Stimulated activated CD8-positive, alpha-beta memory T cell treated with anti-CD3 and anti-CD28 coated beads, Interleukin-7, amount 100 ng/mL, for 1 hour (primary cell): ENCODE results near the gene GSTM1.
"Not testable (repeated sequence)": the region's sequence is repeated elsewhere in the genome, so short reads cannot be mapped to it uniquely, and the experiment has no call there.

Source experiments
- DNase-seq, 2 donors: peaks; one replicate each; pipeline ENCODE4 v3.0.0-alpha.2; 2020; ENCODE audit warnings: low read depth in 2 of 2

The GSTM1 gene

GRCh38 chr1:109697066-109697465 lies 9.4 kb downstream of the GSTM1 start:
- no peak for DNase-seq

- not testable (repeated sequence) for DNase-seq
These were observed 10.2 kb downstream of the GSTM1 start for GRCh38 chr1:109697861-109698260.

- DNase-seq, result not testable (repeated sequence)
These were observed 15.3 kb downstream of the GSTM1 start for GRCh38 chr1:109702940-109703339.

- DNase-seq, result no peak
These were observed 16.6 kb downstream of the GSTM1 start for GRCh38 chr1:109704173-109704572.

GRCh38 chr1:109705411-109705810 lies 17.8 kb downstream of the GSTM1 start:
- DNase-seq, result no peak

- not testable (repeated sequence) for DNase-seq
These were observed 21.3 kb downstream of the GSTM1 start for GRCh38 chr1:109708949-109709348.

- not testable (repeated sequence) for DNase-seq
These were observed 22.2 kb downstream of the GSTM1 start for GRCh38 chr1:109709822-109710221.

- DNase-seq, result not testable (repeated sequence)
These were observed 24.1 kb downstream of the GSTM1 start, which contains the start of gene GSTM5 for GRCh38 chr1:109711593-109712320. Gene GSTM5, plus strand, starts transcription at chr1:109712251. Its CDS starts 62 bp downstream, at chr1:109712313.

- no peak for DNase-seq
These were observed 24.8 kb downstream of the GSTM1 start for GRCh38 chr1:109712321-109712864.

GRCh38 chr1:109713636-109714035 lies 26.0 kb downstream of the GSTM1 start:
- DNase-seq, result no peak

- no peak for DNase-seq
These were observed 27.2 kb downstream of the GSTM1 start for GRCh38 chr1:109714661-109715372.

GRCh38 chr1:109716121-109716520 lies 28.5 kb downstream of the GSTM1 start:
- DNase-seq, result no peak

- DNase-seq, result no peak
These were observed 29.0 kb downstream of the GSTM1 start for GRCh38 chr1:109716570-109717090.

GRCh38 chr1:109717729-109718128 lies 30.1 kb downstream of the GSTM1 start:
- no peak for DNase-seq

- DNase-seq, result no peak
These were observed 30.9 kb downstream of the GSTM1 start for GRCh38 chr1:109718495-109718894.

- DNase-seq, result no peak
These were observed 31.8 kb downstream of the GSTM1 start for GRCh38 chr1:109719337-109719837.

- no peak for DNase-seq
These were observed 33.4 kb downstream of the GSTM1 start for GRCh38 chr1:109721042-109721441.

GRCh38 chr1:109721971-109722370 lies 34.4 kb downstream of the GSTM1 start:
- no peak for DNase-seq

GRCh38 chr1:109722908-109723691 lies 35.5 kb downstream of the GSTM1 start:
- DNase-seq, result no peak

- no peak for DNase-seq
These were observed 37.3 kb downstream of the GSTM1 start for GRCh38 chr1:109724933-109725332.

GRCh38 chr1:109725510-109725909 lies 37.9 kb downstream of the GSTM1 start:
- no peak for DNase-seq

- no peak for DNase-seq
These were observed 38.4 kb downstream of the GSTM1 start for GRCh38 chr1:109726007-109726406.
